Neural progenitor cell (in vitro differentiated cells): ENCODE measurements around the gene RPS6KA5. TPM values are rescaled to one million over a fixed set of nuclear protein-coding genes. Genes with fewer than 3 reads are reported as not detected.
"Not testable (repeated sequence)": the region's sequence is repeated elsewhere in the genome, so short reads cannot be mapped to it uniquely, and the experiment has no call there.

Experiments
- DNase-seq: peaks from one replicate; pipeline ENCODE4 v3.0.0-alpha.2; 2016; ENCODE audit warnings: low spot score
- H2AFZ ChIP-seq: fragments of 200-600 bp; sonication (generic); replicated peaks from 2 replicates; pipeline ENCODE4 v1.6.1; 2016; ENCODE audit warnings: antibody characterized with exemption
- H3F3A ChIP-seq: fragments of 200-600 bp; sonication (generic); 2 replicates; pipeline ENCODE4 v1.6.1; 2016; ENCODE audit warnings: antibody characterized with exemption, low read depth
- H3K27ac ChIP-seq: fragments of 200-600 bp; sonication (generic); 2 replicates; pipeline ENCODE4 v1.5.1; 2016; ENCODE audit warnings: mild to moderate bottlenecking
- H3K27me3 ChIP-seq: fragments of 200-600 bp; sonication (generic); 2 replicates; pipeline ENCODE4 v1.6.1; 2016; ENCODE audit warnings: mild to moderate bottlenecking, moderate library complexity
- H3K36me3 ChIP-seq: fragments of 200-600 bp; sonication (generic); 2 replicates; pipeline ENCODE4 v1.5.1; 2016
- H3K4me1 ChIP-seq: fragments of 200-600 bp; sonication (generic); 2 replicates; pipeline ENCODE4 v1.6.1; 2016; ENCODE audit warnings: mixed run types
- H3K4me2 ChIP-seq: fragments of 200-600 bp; sonication (generic); 2 replicates; pipeline ENCODE4 v1.6.1; 2016
- H3K4me3 ChIP-seq: fragments of 200-600 bp; sonication (generic); 2 replicates; pipeline ENCODE4 v1.5.1; 2016
- H3K79me2 ChIP-seq: fragments of 200-600 bp; sonication (generic); 2 replicates; pipeline ENCODE4 v1.6.1; 2016; ENCODE audit warnings: low read depth
- H3K9ac ChIP-seq: fragments of 200-600 bp; sonication (generic); 2 replicates; pipeline ENCODE4 v1.6.1; 2016
- H3K9me3 ChIP-seq: fragments of 200-600 bp; sonication (generic); 2 replicates; pipeline ENCODE4 v1.5.1; 2016; ENCODE audit warnings: low read depth
- H4K20me1 ChIP-seq: fragments of 200-600 bp; sonication (generic); 2 replicates; pipeline ENCODE4 v1.6.1; 2016; ENCODE audit warnings: low read depth
- H3K27ac Mint-ChIP-seq: 3 replicates; pipeline ENCODE4 v1.8.0; 2021; ENCODE audit warnings: mixed read lengths
- H3K27me3 Mint-ChIP-seq: 2 replicates; pipeline ENCODE4 v1.8.0; 2022; ENCODE audit warnings: low read depth, mild to moderate bottlenecking, inconsistent platforms, moderate library complexity, mixed read lengths; ENCODE audit not compliant: insufficient read depth
- H3K36me3 Mint-ChIP-seq: 3 replicates; pipeline ENCODE4 v1.8.0; 2021; ENCODE audit warnings: mixed read lengths
- H3K4me1 Mint-ChIP-seq: 3 replicates; pipeline ENCODE4 v1.8.0; 2021; ENCODE audit warnings: mixed read lengths
- H3K4me3 Mint-ChIP-seq: 3 replicates; pipeline ENCODE4 v1.8.0; 2021; ENCODE audit warnings: mild to moderate bottlenecking, moderate library complexity, mixed read lengths
- H3K9me3 Mint-ChIP-seq: 3 replicates; pipeline ENCODE4 v1.8.0; 2020; ENCODE audit warnings: mixed read lengths
- EZH2 ChIP-seq: fragments of 200-600 bp; sonication (generic); IDR thresholded peaks from 2 replicates; pipeline ENCODE4 v1.6.1; 2017; ENCODE audit warnings: antibody characterized with exemption, mild to moderate bottlenecking, moderate library complexity
- EZH2phosphoT487 ChIP-seq: fragments of 200-600 bp; sonication (generic); IDR thresholded peaks from 2 replicates; pipeline ENCODE4 v1.6.1; 2017; ENCODE audit warnings: antibody characterized with exemption
- total RNA-seq: library from RNA; depleted of rRNA; stranded (reverse); fragments of >200 nt; gene quantifications from 2 replicates; pipeline ENCODE4 v1.2.3, GENCODE V29; 2015; ENCODE audit warnings: low replicate concordance
- TF ChIP-seq, protein P1 (sequence below): fragments of 200-600 bp; sonication (generic); IDR thresholded peaks from 2 replicates; pipeline ENCODE4 v1.5.1; 2017; ENCODE audit warnings: antibody characterized with exemption, mild to moderate bottlenecking

RPS6KA5 gene
- total RNA-seq, 1 donor from 2014 or later, result 8.3 TPM

DNA sequence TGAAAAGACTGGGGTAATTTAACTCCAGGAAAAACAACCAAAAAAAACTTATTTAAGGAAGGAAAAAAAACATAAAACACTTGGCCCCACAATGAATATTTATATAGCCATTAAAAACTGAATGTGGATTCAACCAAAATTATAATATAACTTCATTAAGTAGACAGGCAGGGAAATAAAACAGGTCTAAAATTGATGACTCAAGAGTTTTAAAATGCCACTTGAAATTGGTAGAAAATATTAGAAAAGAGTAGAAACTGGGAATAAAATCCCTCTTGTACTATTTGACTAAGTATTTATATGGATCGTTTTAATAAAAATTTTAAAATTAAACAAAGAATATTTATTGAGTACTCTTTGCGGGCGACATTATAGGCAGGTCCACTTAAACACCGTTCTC, 28.8 kb downstream of the RPS6KA5 start:
- H3K27ac Mint-ChIP-seq, result no peak overlapping the region
- Histone ChIP-seq H3K27me3 (no peaks in the 10 kb centered on the region), H2AFZ (no peak overlapping the region), H3K9ac (no peak overlapping the region), H3K27ac (no peak overlapping the region), H3K4me3 (no peak overlapping the region), H3F3A (no peaks in the 10 kb centered on the region), H3K36me3 (no peaks in the 10 kb centered on the region), H3K9me3 (no peaks in the 10 kb centered on the region), H3K4me2 (no peak overlapping the region), H4K20me1 (no peaks in the 10 kb centered on the region), H3K79me2 (no peaks in the 10 kb centered on the region), H3K4me1 (peaks cover 10% of the 10 kb centered on the region)
- peaks cover 2% of the 10 kb centered on the region for H3K27me3 Mint-ChIP-seq
- no peaks in the 10 kb centered on the region for H3K9me3 Mint-ChIP-seq
- peaks cover 8% of the 10 kb centered on the region for H3K4me1 Mint-ChIP-seq
- H3K4me3 Mint-ChIP-seq, result no peak overlapping the region
- DNase-seq, result no peak
- no peaks in the 10 kb centered on the region for H3K36me3 Mint-ChIP-seq
- no peak for TF ChIP-seq EZH2
- TF ChIP-seq, protein P1, sequence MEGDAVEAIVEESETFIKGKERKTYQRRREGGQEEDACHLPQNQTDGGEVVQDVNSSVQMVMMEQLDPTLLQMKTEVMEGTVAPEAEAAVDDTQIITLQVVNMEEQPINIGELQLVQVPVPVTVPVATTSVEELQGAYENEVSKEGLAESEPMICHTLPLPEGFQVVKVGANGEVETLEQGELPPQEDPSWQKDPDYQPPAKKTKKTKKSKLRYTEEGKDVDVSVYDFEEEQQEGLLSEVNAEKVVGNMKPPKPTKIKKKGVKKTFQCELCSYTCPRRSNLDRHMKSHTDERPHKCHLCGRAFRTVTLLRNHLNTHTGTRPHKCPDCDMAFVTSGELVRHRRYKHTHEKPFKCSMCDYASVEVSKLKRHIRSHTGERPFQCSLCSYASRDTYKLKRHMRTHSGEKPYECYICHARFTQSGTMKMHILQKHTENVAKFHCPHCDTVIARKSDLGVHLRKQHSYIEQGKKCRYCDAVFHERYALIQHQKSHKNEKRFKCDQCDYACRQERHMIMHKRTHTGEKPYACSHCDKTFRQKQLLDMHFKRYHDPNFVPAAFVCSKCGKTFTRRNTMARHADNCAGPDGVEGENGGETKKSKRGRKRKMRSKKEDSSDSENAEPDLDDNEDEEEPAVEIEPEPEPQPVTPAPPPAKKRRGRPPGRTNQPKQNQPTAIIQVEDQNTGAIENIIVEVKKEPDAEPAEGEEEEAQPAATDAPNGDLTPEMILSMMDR, result no peak
- no peak for TF ChIP-seq EZH2phosphoT487

DNA sequence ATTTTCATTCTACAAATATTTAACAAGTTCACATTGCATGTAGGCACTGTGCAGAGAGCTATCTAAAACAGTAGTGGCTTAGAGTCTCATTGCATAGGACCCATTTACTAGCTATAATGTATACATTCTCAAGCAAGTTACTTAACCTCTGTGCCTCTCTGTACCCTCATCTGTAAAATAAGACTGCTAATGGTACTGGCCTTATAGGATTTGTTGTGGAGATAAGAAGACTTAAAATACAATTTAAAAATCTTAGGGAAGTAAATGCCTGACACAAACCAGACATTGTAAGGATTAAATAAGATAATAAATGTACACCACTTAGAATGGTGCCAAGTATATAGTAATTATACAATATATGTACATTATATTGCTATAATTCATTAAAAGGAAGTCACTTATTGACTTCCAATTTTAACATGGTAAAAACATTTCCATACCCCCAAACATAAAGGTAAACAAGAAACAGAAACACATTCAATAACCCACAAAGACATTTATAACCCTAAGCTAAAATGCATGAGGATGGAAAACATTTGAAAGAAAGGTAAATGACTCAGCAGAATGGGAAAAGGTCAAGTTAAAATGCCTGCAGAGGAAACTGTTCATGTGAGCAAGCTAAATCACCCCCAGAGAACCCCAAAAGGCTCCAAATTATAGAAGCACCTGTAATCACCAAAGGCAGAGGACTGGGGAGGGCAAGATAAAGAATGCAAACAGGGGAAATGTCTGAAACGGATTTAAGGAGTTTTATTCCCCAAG, 30.8 kb downstream of the RPS6KA5 start:
- H3K4me2 ChIP-seq, result no peak overlapping the region
- H3K4me1 ChIP-seq, result peaks cover 5% of the 10 kb centered on the region
- no peak overlapping the region for H2AFZ ChIP-seq
- Mint-ChIP-seq H3K9me3 (no peaks in the 10 kb centered on the region), H3K27ac (no peak overlapping the region), H3K4me1 (peaks cover 3% of the 10 kb centered on the region), H3K36me3 (no peaks in the 10 kb centered on the region), H3K27me3 (no peaks in the 10 kb centered on the region), H3K4me3 (no peak overlapping the region)
- no peaks in the 10 kb centered on the region for H3K9me3 ChIP-seq
- no peak overlapping the region for H3K27ac ChIP-seq
- H3K79me2 ChIP-seq, result no peaks in the 10 kb centered on the region
- no peak for DNase-seq
- TF ChIP-seq EZH2phosphoT487 (no peak), EZH2 (no peak)
- TF ChIP-seq, protein P1, result no peak
- H3K9ac ChIP-seq, result no peak overlapping the region
- H3K27me3 ChIP-seq, result no peaks in the 10 kb centered on the region
- H3F3A ChIP-seq, result no peaks in the 10 kb centered on the region
- no peaks in the 10 kb centered on the region for H3K36me3 ChIP-seq
- H4K20me1 ChIP-seq, result no peaks in the 10 kb centered on the region
- no peak overlapping the region for H3K4me3 ChIP-seq

DNA sequence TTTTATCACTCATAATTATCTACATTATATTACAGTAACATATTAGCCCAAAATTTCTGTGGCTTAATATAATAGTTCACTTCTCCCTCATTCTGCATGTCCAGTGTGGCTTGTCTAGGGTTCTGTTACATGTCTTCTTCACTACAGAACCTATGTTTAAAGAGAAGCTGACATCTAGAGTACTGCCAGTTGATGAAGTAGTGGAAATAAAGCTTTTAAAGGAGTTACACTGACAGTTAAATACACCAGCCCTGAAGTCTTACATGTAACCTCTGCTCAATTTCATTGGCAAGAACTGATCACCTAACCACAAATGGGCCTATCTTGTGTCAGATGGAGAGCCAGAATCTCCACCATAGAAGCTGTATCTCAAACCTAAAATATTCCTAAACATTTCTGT, 32.9 kb downstream of the RPS6KA5 start:
- H3K27ac Mint-ChIP-seq, result no peak overlapping the region
- no peak overlapping the region for H3K4me2 ChIP-seq
- DNase-seq, result no peak

DNA sequence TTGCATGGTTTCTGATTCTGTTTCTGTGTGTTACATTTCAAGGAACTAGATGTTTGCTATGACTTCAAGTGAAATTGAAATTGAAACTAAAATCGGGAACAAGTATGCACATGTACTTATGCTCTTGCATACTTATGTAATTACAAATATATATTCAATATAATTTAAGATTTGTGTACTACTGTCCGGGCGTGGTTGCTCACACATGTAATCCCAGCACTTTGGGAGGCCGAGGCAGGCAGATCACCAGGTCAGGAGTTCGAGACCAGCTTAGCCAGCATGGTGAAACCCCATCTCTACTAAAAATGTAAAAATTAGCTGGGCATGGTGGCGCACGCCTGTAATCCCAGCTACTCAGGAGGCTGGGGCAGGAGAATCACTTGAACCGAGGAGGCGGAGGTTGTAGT, 37.8 kb downstream of the RPS6KA5 start:
- H3K27me3 Mint-ChIP-seq, H4K20me1 ChIP-seq, H3K9ac ChIP-seq, H2AFZ ChIP-seq, H3K79me2 ChIP-seq, H3K36me3 Mint-ChIP-seq, H3F3A ChIP-seq, H3K36me3 ChIP-seq, H3K4me1 ChIP-seq, H3K4me1 Mint-ChIP-seq, H3K9me3 Mint-ChIP-seq, H3K27me3 ChIP-seq, H3K9me3 ChIP-seq, H3K4me2 ChIP-seq, DNase-seq, H3K27ac ChIP-seq, H3K4me3 Mint-ChIP-seq, H3K27ac Mint-ChIP-seq, H3K4me3 ChIP-seq: not testable (repeated sequence)

More for the DNA sequence above, 32.9 kb downstream of the RPS6KA5 start:
- TF ChIP-seq EZH2phosphoT487, result no peak
- TF ChIP-seq EZH2, result no peak
- Histone ChIP-seq H3K27ac (no peak overlapping the region), H3K9me3 (no peaks in the 10 kb centered on the region), H3K4me1 (peaks cover 5% of the 10 kb centered on the region), H3F3A (no peaks in the 10 kb centered on the region), H3K27me3 (no peaks in the 10 kb centered on the region), H3K9ac (no peak overlapping the region), H3K79me2 (no peaks in the 10 kb centered on the region), H3K36me3 (no peaks in the 10 kb centered on the region), H2AFZ (no peak overlapping the region), H4K20me1 (no peaks in the 10 kb centered on the region), H3K4me3 (no peak overlapping the region)
- no peak overlapping the region for H3K4me3 Mint-ChIP-seq
- no peaks in the 10 kb centered on the region for H3K27me3 Mint-ChIP-seq
- no peaks in the 10 kb centered on the region for H3K9me3 Mint-ChIP-seq
- peaks cover 3% of the 10 kb centered on the region for H3K4me1 Mint-ChIP-seq
- H3K36me3 Mint-ChIP-seq, result no peaks in the 10 kb centered on the region
